Measurements from ENCODE around the gene INSIG2. TPM values are rescaled to one million over a fixed set of nuclear protein-coding genes. Genes with fewer than 3 reads are reported as not detected.

Gene INSIG2
- total RNA-seq, 1 donor from 2014 or later = 25.6 TPM

DNA sequence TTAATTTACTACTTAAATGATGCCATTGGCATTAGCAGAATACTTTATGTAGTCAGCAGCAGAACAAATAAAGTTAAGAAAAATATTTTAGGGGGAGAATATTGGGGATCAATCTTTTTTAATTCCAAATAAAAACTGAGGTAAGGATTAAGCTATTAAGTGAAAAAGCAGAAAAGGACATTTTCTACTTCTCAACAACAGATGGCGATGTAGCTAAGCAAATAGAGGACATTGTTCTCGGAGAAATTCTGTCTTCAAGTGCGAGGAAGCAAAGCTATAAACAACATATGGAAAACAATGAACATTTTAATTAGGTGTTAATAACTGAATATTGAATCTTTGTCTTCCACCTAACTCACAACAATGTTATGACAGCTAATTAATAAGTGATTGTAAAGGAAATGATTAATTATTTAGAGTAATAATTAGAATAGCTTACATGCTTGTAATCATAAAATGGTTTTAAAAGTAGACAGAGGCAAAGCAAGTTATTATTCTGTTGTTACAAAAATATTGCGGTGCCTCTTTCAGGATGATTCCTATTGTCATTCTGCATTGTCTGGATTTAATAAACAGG lies 41.5 kb upstream of the INSIG2 start:
- Histone ChIP-seq H3K4me3 (no peak overlapping the region), H3K9me3 (no peaks in the 10 kb centered on the region), H3K36me3 (no peaks in the 10 kb centered on the region), H3K27me3 (ENCODE audit: low read depth) (peaks cover 4% of the 10 kb centered on the region), H3K27ac (no peak overlapping the region), H3K4me1 (peaks cover 8% of the 10 kb centered on the region)
- intact Hi-C loops (cut with DNase I) = loop anchor here (10.0 kb wide), 1 partner anchor 808 kb away; no protein-coding TSS in a partner anchor
- DNase-seq (no peak), ATAC-seq (peak; percentile 45 to 86)
- TF ChIP-seq, protein P1, sequence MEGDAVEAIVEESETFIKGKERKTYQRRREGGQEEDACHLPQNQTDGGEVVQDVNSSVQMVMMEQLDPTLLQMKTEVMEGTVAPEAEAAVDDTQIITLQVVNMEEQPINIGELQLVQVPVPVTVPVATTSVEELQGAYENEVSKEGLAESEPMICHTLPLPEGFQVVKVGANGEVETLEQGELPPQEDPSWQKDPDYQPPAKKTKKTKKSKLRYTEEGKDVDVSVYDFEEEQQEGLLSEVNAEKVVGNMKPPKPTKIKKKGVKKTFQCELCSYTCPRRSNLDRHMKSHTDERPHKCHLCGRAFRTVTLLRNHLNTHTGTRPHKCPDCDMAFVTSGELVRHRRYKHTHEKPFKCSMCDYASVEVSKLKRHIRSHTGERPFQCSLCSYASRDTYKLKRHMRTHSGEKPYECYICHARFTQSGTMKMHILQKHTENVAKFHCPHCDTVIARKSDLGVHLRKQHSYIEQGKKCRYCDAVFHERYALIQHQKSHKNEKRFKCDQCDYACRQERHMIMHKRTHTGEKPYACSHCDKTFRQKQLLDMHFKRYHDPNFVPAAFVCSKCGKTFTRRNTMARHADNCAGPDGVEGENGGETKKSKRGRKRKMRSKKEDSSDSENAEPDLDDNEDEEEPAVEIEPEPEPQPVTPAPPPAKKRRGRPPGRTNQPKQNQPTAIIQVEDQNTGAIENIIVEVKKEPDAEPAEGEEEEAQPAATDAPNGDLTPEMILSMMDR (IDR thresholded peaks at IDR 0.05) = peak; percentile 64

- peaks cover 8% of the 10 kb centered on the region for H3K4me1 ChIP-seq
- H3K36me3 ChIP-seq = no peaks in the 10 kb centered on the region
- peak in 1 of 2 donors; percentile 83 for ATAC-seq
- H3K9me3 ChIP-seq = no peaks in the 10 kb centered on the region
- no peak for DNase-seq
- H3K4me3 ChIP-seq = no peak overlapping the region
- TF ChIP-seq, protein P1 (IDR thresholded peaks at IDR 0.05) = no peak
- H3K27me3 ChIP-seq (ENCODE audit: low read depth) = peaks cover 4% of the 10 kb centered on the region
- H3K27ac ChIP-seq = no peak overlapping the region
- intact Hi-C loops (cut with DNase I) = loop anchor here (10.0 kb wide), 1 partner anchor 807 kb away; no protein-coding TSS in a partner anchor
These were observed 40.9 kb upstream of the INSIG2 start for GRCh38 chr2:118047380-118047826.

DNA sequence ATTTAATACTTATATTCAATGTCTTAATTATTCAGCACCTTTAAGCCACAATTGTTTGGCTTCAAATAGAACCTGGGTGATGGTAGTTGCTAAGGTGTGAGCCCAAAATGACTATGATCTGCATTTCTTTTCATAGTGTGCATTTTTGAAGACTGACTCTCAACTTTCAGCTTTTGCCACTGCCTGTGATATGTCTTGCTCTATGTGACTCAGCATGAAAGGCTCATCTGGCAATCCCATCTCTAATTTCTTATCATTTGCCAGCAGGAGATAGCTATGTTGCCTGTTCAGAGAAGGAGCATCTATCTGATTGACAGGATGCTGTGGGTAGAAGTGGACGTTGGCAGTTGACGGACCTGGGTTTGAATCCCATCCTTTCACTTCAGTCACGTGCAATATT lies 39.9 kb upstream of the INSIG2 start:
- ATAC-seq = no peak
- Histone ChIP-seq H3K27ac (no peak overlapping the region), H3K36me3 (no peaks in the 10 kb centered on the region), H3K9me3 (no peaks in the 10 kb centered on the region), H3K4me1 (peaks cover 8% of the 10 kb centered on the region), H3K27me3 (ENCODE audit: low read depth) (peaks cover 4% of the 10 kb centered on the region), H3K4me3 (no peak overlapping the region)
- DNase-seq = no peak
- TF ChIP-seq, protein P1 (IDR thresholded peaks at IDR 0.05) = no peak
- intact Hi-C loops (cut with DNase I) = loop anchor here (10.0 kb wide), 1 partner anchor 806 kb away; no protein-coding TSS in a partner anchor

DNA sequence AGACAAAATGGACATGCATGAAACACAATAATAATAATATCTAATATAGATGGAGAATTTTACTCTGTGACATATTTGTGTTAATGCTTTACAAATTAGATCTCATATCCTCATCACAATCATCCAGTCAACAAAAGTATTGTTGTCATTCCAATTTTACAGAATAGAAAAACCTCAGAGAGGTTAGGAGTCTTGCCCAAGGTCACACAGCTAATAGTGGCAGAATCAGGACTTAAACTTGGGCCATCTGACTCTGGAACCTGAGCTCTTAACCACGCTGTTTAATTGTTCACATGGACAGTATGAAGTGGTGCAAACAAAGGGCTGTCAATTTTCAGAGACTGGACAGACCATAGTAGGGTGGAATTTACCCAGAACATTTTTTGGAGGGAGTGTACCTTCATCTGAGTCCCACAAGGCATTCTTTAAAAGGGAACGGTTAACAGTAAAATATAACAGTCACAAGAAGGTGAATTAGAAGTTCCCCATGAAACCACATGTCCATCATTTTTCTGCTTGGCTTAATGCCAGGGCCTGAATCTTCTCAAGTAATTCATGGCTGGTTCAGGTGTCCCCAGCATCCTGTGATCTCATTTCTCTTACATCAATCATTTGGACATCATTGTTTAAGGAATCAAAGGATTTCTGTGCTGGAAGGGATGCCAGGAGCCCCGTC lies 39.0 kb upstream of the INSIG2 start:
- Histone ChIP-seq H3K27ac (no peak overlapping the region), H3K4me1 (peaks cover 8% of the 10 kb centered on the region), H3K27me3 (ENCODE audit: low read depth) (no peaks in the 10 kb centered on the region), H3K4me3 (no peak overlapping the region), H3K9me3 (no peaks in the 10 kb centered on the region), H3K36me3 (no peaks in the 10 kb centered on the region)
- DNase-seq = no peak
- no peak for ATAC-seq
- TF ChIP-seq, protein P1 (IDR thresholded peaks at IDR 0.05) = no peak
- intact Hi-C loops (cut with DNase I) = loop anchor here (10.0 kb wide), 1 partner anchor 806 kb away; no protein-coding TSS in a partner anchor

DNA sequence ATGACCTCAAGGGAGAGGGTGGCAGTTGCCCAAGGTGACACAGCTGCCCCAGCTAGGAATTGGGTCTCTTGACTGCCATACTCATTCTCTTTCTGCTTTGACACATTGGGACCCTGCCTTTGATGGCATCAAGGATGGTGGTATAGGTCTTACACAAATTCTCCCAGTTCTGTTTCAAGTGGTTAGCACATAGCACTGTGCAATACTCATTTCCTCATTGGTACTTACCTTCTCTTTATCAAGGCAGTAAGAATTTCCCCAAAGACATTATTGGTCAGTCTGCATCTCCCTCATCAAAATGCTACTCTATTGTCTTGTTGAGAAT lies 38.5 kb upstream of the INSIG2 start:
- Histone ChIP-seq H3K9me3 (no peaks in the 10 kb centered on the region), H3K4me3 (no peak overlapping the region), H3K4me1 (peaks cover 8% of the 10 kb centered on the region), H3K27me3 (ENCODE audit: low read depth) (no peaks in the 10 kb centered on the region), H3K27ac (no peak overlapping the region), H3K36me3 (no peaks in the 10 kb centered on the region)
- TF ChIP-seq, protein P1 (IDR thresholded peaks at IDR 0.05) = no peak
- ATAC-seq = no peak
- DNase-seq = no peak
- intact Hi-C loops (cut with DNase I) = loop anchor here (10.0 kb wide), 1 partner anchor 805 kb away; no protein-coding TSS in a partner anchor

Measured in lower lobe of right lung (tissue), 2 donors.